GM21528 (cell line): ENCODE measurements around the gene AVL9.
"Not testable (repeated sequence)": the region's sequence is repeated elsewhere in the genome, so short reads cannot be mapped to it uniquely, and the experiment has no call there.

Source experiments
- ATAC-seq: cut with Tn5 transposase; IDR thresholded peaks from one replicate; pipeline ENCODE4 v1.9.1; 2021; ENCODE audit warnings: mild to moderate bottlenecking, moderate library complexity; ENCODE audit not compliant: unreplicated experiment, low FRiP score

The AVL9 gene

DNA sequence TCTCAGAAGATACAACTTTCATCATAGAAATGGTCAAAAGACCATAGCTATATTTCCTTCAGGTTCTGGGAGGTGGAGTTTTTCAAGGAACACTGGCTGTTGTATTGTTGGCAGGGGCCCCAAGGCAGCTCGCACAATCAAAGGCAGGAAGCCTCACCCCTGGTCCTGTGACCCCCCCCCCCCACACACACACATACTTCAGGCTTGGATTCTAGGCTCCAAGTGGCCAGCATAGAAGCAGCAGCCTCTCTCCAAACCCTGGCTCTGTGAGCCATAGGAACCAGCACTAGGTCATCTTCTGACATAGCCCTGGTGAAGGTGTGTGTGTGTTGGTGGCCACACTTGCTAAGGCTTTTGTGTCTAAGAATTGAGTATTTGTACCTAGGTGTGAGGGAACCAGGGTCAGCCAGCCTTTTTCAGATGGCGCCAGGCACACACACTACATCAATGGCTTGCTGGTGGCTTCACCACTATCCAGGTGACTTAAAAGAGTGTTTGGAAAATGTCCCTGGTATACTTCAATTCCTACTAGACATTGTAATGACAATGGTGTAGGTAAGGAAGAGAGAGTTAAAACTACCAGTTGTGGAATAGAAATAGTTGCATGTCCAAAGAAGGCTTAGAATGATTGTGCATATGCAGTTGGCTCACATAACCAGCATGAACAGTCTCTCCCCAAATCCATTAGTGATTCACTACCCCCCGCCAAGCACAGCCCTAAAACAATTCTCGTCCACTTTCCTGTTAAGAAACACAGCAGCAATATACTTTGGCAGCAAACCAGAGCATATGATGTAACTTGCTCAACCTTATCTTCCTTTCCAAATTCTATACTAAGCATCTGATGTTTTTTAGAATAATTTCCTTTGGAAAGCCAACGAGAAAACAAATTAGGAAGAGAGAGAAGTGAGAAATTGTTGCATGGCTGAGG is 91.3 kb downstream of the AVL9 start:
- ATAC-seq, result no peak

- ATAC-seq, result no peak
Measured at GRCh38 chr7:32587411-32587948, 92.2 kb downstream of the AVL9 start.

- no peak for ATAC-seq
Measured at GRCh38 chr7:32588657-32589056, 93.4 kb downstream of the AVL9 start.

DNA sequence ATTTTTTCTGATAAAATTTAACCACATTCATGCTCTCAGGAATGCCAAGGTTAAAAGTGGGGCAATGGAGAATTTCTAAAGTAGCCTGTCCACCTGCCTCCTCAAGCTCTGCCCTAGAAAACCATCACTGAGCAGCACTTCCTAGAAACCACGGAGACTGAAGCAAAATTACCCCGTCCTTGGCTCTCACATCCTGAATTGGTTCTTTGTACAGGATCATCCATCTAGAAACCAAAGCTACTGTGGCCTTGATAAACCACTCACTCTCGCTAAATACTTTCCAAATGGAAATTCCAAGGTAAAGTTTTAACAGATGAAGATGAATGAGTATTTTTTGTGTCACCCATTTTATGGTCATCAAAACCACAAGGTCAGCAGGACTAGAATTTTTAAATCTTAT is 96.6 kb downstream of the AVL9 start:
- ATAC-seq, result no peak

- ATAC-seq, result no peak
Measured at GRCh38 chr7:32592701-32593100, 97.4 kb downstream of the AVL9 start.

- no peak for ATAC-seq
Measured at GRCh38 chr7:32594965-32595490, 99.7 kb downstream of the AVL9 start.

- ATAC-seq, result not testable (repeated sequence)
Measured at GRCh38 chr7:32601196-32601595, 105.9 kb downstream of the AVL9 start.

- no peak for ATAC-seq
Measured at GRCh38 chr7:32602470-32602869, 107.2 kb downstream of the AVL9 start.

- ATAC-seq, result not testable (repeated sequence)
Measured at GRCh38 chr7:32603492-32603891, 108.2 kb downstream of the AVL9 start.

GRCh38 chr7:32604047-32604446 is 108.8 kb downstream of the AVL9 start:
- ATAC-seq, result not testable (repeated sequence)

GRCh38 chr7:32605032-32605431 is 109.7 kb downstream of the AVL9 start:
- ATAC-seq, result no peak

DNA sequence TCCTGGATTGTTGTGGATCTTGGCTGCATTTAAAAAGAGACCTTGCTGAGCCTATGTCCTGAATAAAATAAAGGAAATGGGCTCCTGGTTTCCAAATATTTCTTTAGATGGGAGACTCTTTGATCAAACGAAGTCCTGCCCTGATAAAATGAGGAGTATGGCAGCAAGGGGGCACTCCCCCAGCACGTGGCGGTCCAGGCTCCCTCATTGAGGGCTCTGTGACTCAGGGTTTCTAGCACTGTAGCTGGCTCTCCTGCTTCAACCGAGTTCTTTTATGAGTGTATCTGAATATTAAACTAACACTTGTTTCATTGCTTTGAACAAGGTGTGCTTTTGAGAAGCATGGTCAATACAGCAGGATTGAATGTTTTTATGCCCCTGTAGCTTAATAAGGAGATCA is 114.2 kb downstream of the AVL9 start:
- no peak for ATAC-seq

GRCh38 chr7:32611201-32612099 is 116.2 kb downstream of the AVL9 start:
- ATAC-seq, result no peak

DNA sequence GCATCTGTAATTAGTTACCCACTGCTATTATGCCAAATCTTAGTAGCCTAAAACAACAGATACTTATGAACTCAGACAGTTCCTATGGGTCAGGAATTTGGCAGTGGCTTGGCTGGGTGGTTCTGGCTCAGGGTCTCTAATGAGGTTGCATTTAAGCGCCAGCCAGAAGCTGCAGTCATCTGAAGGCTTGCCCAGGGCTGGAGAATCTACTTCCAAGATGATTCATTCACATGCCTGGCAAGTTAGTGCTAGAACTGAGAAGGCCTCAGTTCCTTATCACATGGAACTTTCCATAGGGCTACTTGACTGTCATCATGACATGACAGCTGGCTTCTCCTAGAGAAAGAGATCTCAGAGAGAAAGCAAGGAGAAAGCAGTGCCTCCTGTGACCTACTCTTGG is 121.3 kb downstream of the AVL9 start:
- no peak for ATAC-seq

GRCh38 chr7:32618470-32618869 is 123.2 kb downstream of the AVL9 start:
- no peak for ATAC-seq

DNA sequence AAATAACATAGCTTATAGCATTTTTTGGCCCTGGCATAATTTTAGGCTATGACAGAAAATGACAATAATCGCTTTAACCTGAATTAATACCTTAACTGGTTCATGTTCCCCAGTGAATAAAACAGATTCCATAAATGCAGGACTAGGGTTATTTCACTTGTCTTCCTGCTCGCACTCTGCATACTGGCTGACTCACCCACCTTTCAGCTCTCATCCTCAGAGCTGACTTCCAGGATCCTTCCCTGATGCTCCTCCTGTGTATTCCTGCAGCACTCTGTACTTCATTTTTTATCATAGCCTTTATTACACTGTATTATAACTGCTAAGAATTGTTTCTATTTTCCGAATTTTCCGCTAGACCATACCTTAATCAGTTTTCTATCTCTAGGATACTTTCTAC is 123.7 kb downstream of the AVL9 start:
- no peak for ATAC-seq

GRCh38 chr7:32619416-32619815 is 124.1 kb downstream of the AVL9 start:
- ATAC-seq, result not testable (repeated sequence)

DNA sequence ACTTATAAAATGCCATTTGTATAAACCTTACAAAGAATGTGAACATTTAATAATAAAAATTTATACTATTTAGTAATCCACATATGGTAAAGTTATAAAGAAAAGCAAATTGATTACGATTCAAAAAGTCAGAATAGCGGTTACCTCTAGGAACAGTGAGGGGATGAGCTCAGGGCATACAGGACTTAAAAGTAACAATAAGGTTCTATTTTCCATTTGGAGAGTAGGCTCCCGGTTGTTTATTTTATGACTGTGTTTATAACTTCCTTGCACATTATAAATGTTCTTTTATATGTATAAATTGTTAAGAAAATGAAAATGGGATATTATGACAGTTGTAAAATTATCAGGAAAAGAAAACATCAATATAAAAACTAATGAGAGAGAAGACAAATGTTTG is 135.7 kb downstream of the AVL9 start:
- ATAC-seq, result no peak

DNA sequence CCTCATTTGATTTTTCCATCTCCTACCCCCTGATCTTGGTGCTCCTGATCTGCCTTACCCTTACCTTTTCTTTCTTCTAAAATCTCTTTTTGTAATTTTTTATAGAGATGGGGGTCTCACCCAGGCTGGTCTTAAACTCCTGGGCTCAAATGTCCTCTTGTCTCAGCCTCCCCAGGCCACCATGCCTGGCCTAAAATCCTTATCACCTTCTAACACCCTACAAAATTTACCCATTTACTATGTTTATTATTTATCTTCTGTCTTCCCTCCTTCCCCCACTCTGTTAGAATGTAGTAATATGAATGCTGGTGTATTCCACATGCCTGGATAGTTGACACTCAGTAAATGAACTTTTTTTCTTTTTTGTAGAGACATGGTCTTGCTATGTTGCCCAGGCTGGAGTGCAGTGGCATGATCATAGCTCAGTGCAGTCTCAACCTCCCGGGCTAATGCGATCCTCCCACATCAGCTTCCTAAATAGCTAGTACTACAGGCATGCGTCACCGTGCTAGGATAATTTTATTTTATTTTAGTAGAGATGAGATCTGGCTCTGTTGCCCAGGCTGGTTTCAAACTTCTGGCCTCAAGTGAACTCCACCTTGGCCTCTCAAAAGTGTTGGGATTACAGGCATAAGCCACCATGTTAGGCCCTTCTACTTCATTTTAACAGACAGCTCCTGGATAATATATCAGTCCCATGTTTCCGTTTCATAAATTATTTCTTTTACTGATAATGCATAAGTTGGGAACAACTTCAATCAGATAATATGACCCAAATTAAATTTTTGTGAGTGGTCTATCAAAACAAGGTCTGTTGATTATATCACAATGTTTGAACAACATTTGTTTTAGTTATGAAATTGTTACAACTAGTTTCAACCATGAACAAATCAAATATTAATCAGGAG is 136.6 kb downstream of the AVL9 start:
- not testable (repeated sequence) for ATAC-seq

DNA sequence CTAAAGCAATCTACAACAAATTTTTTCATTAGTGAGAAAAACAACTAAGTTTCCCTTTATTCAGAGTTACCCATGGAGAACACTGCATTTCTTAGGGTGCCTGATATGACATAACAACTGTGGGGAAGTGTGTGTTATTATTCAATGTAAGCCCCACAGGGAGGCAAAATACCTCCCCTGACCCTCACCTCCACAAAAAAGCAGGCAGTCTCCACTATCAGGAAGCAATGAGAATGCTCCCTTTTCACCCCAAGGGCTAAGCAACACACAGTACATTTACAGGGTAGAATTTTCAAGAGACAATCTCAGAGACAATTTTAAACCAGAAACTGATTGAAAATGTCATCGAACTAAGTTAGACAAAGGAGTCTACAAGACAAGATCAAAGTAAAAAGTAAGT is 138.2 kb downstream of the AVL9 start:
- not testable (repeated sequence) for ATAC-seq
